ENCODE measurements around the gene PTPRR.

DNA sequence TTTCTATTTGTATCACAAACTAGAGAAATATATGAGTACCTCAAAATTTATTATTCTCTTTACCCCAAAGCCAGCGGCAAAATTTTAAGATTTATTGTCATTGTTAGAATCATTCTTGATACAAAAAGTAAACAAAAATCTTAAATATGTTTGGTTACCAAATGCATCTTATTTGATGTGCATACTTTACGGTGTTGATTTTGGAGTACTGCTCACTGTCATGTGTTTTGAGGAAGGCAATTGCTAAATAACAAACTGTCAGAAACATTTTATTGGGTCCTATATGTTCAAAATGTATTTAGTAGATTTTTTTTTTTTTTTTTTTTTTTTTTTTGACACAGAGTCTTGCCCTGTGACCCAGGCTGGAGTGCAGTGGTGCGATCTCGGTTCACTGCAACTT is 124.9 kb downstream of the PTPRR start:
- TF ChIP-seq, protein P1, sequence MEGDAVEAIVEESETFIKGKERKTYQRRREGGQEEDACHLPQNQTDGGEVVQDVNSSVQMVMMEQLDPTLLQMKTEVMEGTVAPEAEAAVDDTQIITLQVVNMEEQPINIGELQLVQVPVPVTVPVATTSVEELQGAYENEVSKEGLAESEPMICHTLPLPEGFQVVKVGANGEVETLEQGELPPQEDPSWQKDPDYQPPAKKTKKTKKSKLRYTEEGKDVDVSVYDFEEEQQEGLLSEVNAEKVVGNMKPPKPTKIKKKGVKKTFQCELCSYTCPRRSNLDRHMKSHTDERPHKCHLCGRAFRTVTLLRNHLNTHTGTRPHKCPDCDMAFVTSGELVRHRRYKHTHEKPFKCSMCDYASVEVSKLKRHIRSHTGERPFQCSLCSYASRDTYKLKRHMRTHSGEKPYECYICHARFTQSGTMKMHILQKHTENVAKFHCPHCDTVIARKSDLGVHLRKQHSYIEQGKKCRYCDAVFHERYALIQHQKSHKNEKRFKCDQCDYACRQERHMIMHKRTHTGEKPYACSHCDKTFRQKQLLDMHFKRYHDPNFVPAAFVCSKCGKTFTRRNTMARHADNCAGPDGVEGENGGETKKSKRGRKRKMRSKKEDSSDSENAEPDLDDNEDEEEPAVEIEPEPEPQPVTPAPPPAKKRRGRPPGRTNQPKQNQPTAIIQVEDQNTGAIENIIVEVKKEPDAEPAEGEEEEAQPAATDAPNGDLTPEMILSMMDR (IDR thresholded peaks at IDR 0.05; ENCODE audit: low read depth, low read length, missing input control): no peak
- TF ChIP-seq, protein P2, sequence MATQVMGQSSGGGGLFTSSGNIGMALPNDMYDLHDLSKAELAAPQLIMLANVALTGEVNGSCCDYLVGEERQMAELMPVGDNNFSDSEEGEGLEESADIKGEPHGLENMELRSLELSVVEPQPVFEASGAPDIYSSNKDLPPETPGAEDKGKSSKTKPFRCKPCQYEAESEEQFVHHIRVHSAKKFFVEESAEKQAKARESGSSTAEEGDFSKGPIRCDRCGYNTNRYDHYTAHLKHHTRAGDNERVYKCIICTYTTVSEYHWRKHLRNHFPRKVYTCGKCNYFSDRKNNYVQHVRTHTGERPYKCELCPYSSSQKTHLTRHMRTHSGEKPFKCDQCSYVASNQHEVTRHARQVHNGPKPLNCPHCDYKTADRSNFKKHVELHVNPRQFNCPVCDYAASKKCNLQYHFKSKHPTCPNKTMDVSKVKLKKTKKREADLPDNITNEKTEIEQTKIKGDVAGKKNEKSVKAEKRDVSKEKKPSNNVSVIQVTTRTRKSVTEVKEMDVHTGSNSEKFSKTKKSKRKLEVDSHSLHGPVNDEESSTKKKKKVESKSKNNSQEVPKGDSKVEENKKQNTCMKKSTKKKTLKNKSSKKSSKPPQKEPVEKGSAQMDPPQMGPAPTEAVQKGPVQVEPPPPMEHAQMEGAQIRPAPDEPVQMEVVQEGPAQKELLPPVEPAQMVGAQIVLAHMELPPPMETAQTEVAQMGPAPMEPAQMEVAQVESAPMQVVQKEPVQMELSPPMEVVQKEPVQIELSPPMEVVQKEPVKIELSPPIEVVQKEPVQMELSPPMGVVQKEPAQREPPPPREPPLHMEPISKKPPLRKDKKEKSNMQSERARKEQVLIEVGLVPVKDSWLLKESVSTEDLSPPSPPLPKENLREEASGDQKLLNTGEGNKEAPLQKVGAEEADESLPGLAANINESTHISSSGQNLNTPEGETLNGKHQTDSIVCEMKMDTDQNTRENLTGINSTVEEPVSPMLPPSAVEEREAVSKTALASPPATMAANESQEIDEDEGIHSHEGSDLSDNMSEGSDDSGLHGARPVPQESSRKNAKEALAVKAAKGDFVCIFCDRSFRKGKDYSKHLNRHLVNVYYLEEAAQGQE (IDR thresholded peaks at IDR 0.05): no peak
- no peak for TF ChIP-seq RAD21 (IDR thresholded peaks at IDR 0.05)
- TF ChIP-seq TAF1 (conservative IDR thresholded peaks at IDR 0.05): no peak
- TF ChIP-seq, protein P3, sequence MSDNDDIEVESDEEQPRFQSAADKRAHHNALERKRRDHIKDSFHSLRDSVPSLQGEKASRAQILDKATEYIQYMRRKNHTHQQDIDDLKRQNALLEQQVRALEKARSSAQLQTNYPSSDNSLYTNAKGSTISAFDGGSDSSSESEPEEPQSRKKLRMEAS (IDR thresholded peaks at IDR 0.05): no peak
- TF ChIP-seq EGR1 (IDR thresholded peaks at IDR 0.05; ENCODE audit: low read depth in 2 of 2): no peak
- TF ChIP-seq, protein P4, sequence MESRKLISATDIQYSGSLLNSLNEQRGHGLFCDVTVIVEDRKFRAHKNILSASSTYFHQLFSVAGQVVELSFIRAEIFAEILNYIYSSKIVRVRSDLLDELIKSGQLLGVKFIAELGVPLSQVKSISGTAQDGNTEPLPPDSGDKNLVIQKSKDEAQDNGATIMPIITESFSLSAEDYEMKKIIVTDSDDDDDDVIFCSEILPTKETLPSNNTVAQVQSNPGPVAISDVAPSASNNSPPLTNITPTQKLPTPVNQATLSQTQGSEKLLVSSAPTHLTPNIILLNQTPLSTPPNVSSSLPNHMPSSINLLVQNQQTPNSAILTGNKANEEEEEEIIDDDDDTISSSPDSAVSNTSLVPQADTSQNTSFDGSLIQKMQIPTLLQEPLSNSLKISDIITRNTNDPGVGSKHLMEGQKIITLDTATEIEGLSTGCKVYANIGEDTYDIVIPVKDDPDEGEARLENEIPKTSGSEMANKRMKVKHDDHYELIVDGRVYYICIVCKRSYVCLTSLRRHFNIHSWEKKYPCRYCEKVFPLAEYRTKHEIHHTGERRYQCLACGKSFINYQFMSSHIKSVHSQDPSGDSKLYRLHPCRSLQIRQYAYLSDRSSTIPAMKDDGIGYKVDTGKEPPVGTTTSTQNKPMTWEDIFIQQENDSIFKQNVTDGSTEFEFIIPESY (IDR thresholded peaks at IDR 0.05): no peak
- no peak for TF ChIP-seq YY1 (IDR thresholded peaks at IDR 0.05)
- TF ChIP-seq FOXA2 (IDR thresholded peaks at IDR 0.05): no peak
- no peak for TF ChIP-seq GABPA (IDR thresholded peaks at IDR 0.05 in 1 of 2, conservative IDR thresholded peaks at IDR 0.05 in 1 of 2)

Measured in liver (tissue), 3 donors.